Esophagus muscularis mucosa (tissue), 3 donors: ENCODE measurements around the gene SGIP1.

Experiments
- POLR2A ChIP-seq: fragments of 450-650 bp; IDR thresholded peaks from one replicate; pipeline ENCODE4 v1.6.1; 2017; ENCODE audit warnings: antibody characterized with exemption, moderate library complexity, mild to moderate bottlenecking, low read depth
- TF ChIP-seq, protein P1 (sequence below), 3 experiments: fragments of 200-600 bp in 2 of 3; fragments of 450-650 bp in 1 of 3; sonication (generic) in 2 of 3; IDR thresholded peaks; one replicate each; pipeline ENCODE4 v1.5.1; 2017 to 2019; ENCODE audit warnings: antibody characterized with exemption in 3 of 3, mild to moderate bottlenecking in 2 of 3, moderate library complexity in 1 of 3

DNA sequence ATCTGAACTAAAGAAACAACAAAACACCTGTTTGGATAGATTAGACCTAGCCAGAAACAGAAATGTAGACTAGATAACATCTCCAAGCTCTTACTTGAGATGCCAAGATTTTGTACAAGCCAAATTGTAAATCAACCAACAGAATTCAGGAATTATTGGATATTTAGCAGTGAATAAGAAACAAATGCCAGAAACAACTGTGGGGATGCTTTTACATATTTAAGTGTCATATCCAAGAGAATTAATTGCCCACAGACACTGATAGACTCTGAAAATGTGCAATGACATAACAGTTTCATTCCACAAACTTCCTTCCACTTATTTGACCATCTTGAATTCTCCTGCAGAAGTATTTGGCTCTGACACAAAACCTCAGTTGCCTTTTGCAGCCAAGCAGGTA lies 92.3 kb downstream of the SGIP1 start:
- TF ChIP-seq, protein P1, sequence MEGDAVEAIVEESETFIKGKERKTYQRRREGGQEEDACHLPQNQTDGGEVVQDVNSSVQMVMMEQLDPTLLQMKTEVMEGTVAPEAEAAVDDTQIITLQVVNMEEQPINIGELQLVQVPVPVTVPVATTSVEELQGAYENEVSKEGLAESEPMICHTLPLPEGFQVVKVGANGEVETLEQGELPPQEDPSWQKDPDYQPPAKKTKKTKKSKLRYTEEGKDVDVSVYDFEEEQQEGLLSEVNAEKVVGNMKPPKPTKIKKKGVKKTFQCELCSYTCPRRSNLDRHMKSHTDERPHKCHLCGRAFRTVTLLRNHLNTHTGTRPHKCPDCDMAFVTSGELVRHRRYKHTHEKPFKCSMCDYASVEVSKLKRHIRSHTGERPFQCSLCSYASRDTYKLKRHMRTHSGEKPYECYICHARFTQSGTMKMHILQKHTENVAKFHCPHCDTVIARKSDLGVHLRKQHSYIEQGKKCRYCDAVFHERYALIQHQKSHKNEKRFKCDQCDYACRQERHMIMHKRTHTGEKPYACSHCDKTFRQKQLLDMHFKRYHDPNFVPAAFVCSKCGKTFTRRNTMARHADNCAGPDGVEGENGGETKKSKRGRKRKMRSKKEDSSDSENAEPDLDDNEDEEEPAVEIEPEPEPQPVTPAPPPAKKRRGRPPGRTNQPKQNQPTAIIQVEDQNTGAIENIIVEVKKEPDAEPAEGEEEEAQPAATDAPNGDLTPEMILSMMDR (IDR thresholded peaks at IDR 0.05): no peak
- TF ChIP-seq POLR2A: no peak
